IPS-11a (cell line): ENCODE results near the gene CASKIN2.

Experiments
- H3K4me3 ChIP-seq: one replicate; pipeline ENCODE4 v1.5.1; 2013; ENCODE audit warnings: low read depth, low read length, control low read depth

CASKIN2 gene

GRCh38 chr17:75505640-75506039, 9.7 kb downstream of the CASKIN2 start:
- no peak overlapping the region for H3K4me3 ChIP-seq

GRCh38 chr17:75505152-75505409, 10.3 kb downstream of the CASKIN2 start:
- H3K4me3 ChIP-seq: no peak overlapping the region

GRCh38 chr17:75504347-75505151, 10.8 kb downstream of the CASKIN2 start:
- no peak overlapping the region for H3K4me3 ChIP-seq

- H3K4me3 ChIP-seq: no peak overlapping the region
Observed at GRCh38 chr17:75503976-75504346, 11.4 kb downstream of the CASKIN2 start.

- H3K4me3 ChIP-seq: no peak overlapping the region
Observed at GRCh38 chr17:75503337-75503950, 11.9 kb downstream of the CASKIN2 start.

- no peak overlapping the region for H3K4me3 ChIP-seq
Observed at GRCh38 chr17:75502721-75503329, 12.5 kb downstream of the CASKIN2 start.

- H3K4me3 ChIP-seq: no peak overlapping the region
Observed at GRCh38 chr17:75502072-75502720, 13.1 kb downstream of the CASKIN2 start.

- no peak overlapping the region for H3K4me3 ChIP-seq
Observed at GRCh38 chr17:75501378-75502071, 13.8 kb downstream of the CASKIN2 start.

GRCh38 chr17:75500419-75501216, 14.7 kb downstream of the CASKIN2 start:
- H3K4me3 ChIP-seq: no peak overlapping the region

- H3K4me3 ChIP-seq: no peak overlapping the region
Observed at GRCh38 chr17:75499313-75500022, 15.9 kb downstream of the CASKIN2 start.

GRCh38 chr17:75498726-75499213, 16.6 kb downstream of the CASKIN2 start:
- H3K4me3 ChIP-seq: no peak overlapping the region

GRCh38 chr17:75498039-75498725, 17.2 kb downstream of the CASKIN2 start:
- H3K4me3 ChIP-seq: no peak overlapping the region

GRCh38 chr17:75496005-75496404, 19.3 kb downstream of the CASKIN2 start:
- no peak overlapping the region for H3K4me3 ChIP-seq

- no peak overlapping the region for H3K4me3 ChIP-seq
Observed at GRCh38 chr17:75494326-75494877, 20.9 kb downstream of the CASKIN2 start.

- no peak overlapping the region for H3K4me3 ChIP-seq
Observed at GRCh38 chr17:75493476-75494129, 21.7 kb downstream of the CASKIN2 start.

- H3K4me3 ChIP-seq: no peak overlapping the region
Observed at GRCh38 chr17:75492555-75493168, 22.7 kb downstream of the CASKIN2 start.

GRCh38 chr17:75491680-75492079, 23.7 kb downstream of the CASKIN2 start:
- no peak overlapping the region for H3K4me3 ChIP-seq
